OCI-LY3 (cell line): ENCODE results near the gene HKDC1.

Source experiments
- H2AFZ ChIP-seq: fragments of 200-600, 300-600 bp; shearing (Covaris generic); 2 replicates; pipeline ENCODE4 v1.6.0; 2014; ENCODE audit warnings: antibody characterized with exemption, low read depth, low read length
- H3K27ac ChIP-seq: fragments of 200-600, 300-600 bp; sonication (generic); 2 replicates; pipeline ENCODE4 v1.5.1; 2014; ENCODE audit warnings: mild to moderate bottlenecking, low read length, moderate library complexity, mixed read lengths
- H3K27me3 ChIP-seq: fragments of 200-600, 300-600 bp; sonication (generic); 2 replicates; pipeline ENCODE4 v1.6.1; 2014; ENCODE audit warnings: low read depth, low read length, mixed read lengths
- H3K36me3 ChIP-seq: fragments of 200-600, 300-600 bp; sonication (generic); replicated peaks from 2 replicates; pipeline ENCODE3; 2014; ENCODE audit warnings: low read depth, low read length, mixed read lengths
- H3K4me1 ChIP-seq: fragments of 300-600, 200-600 bp; sonication (generic); 2 replicates; pipeline ENCODE4 v1.6.1; 2014; ENCODE audit warnings: low read length, mixed read lengths
- H3K4me2 ChIP-seq: fragments of 200-600, 300-600 bp; sonication (generic); 2 replicates; pipeline ENCODE4 v1.6.1; 2014; ENCODE audit warnings: low read length, mixed read lengths
- H3K4me3 ChIP-seq: fragments of 300-600, 200-600 bp; sonication (generic); 2 replicates; pipeline ENCODE4 v1.5.1; 2014; ENCODE audit warnings: antibody characterized with exemption, mild to moderate bottlenecking, low read length, moderate library complexity
- H3K79me2 ChIP-seq: fragments of 300-600, 200-600 bp; shearing (Covaris generic); 2 replicates; pipeline ENCODE4 v1.6.1; 2014; ENCODE audit warnings: mild to moderate bottlenecking, low read length, mixed read lengths
- H3K9ac ChIP-seq: fragments of 300-600, 200-600 bp; shearing (Covaris generic); 2 replicates; pipeline ENCODE4 v1.6.0; 2014; ENCODE audit warnings: mild to moderate bottlenecking, low read length, moderate library complexity
- H3K9me3 ChIP-seq: fragments of 200-600, 300-600 bp; shearing (Covaris generic); 2 replicates; pipeline ENCODE4 v1.6.1; 2014; ENCODE audit warnings: low read length, mixed read lengths; ENCODE audit not compliant: insufficient read depth
- H4K20me1 ChIP-seq: fragments of 200-600, 300-600 bp; sonication (generic); 2 replicates; pipeline ENCODE4 v1.6.1; 2016; ENCODE audit warnings: low read length, mixed read lengths; ENCODE audit not compliant: insufficient read depth
- EZH2phosphoT487 ChIP-seq: fragments of 200-600 bp; shearing (Covaris generic); IDR thresholded peaks from 2 replicates; pipeline ENCODE4 v1.6.1; 2018; ENCODE audit warnings: antibody characterized with exemption, mixed run types, low read depth
- TF ChIP-seq, protein P1 (sequence below): fragments of 200-600, 300-600 bp; sonication (generic); IDR thresholded peaks from 2 replicates; pipeline ENCODE4 v1.5.1; 2014; ENCODE audit warnings: antibody characterized with exemption, low read length, low read depth

HKDC1 gene

DNA sequence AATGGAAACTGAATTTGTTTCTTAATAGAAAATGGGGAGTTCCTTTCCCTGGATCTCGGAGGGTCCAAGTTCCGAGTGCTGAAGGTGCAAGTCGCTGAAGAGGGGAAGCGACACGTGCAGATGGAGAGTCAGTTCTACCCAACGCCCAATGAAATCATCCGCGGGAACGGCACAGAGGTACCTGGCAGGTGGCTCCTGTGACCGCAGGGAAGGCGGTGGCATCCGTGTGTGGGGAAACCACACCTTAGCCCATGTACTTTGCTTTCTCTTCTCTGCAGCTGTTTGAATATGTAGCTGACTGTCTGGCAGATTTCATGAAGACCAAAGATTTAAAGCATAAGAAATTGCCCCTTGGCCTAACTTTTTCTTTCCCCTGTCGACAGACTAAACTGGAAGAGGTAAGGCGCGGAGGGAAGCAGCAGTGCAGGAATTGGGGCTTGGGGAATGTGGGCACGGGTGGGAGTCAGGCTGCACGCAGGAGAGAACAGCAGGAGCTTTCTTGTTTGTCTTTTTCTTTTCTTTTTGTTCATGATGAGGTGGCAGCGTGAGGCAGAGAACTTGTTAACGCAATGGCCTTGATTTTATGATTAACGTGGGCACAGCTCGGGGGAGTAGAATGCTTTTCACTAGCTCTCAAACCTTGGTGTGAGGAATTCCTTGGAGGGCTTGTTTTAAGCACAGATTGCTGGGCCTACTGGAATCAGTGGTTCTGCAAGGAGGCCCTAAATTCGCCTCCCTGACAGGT, 12.8 kb downstream of the HKDC1 start:
- no peak overlapping the region for H2AFZ ChIP-seq
- H3K36me3 ChIP-seq: no peaks in the 10 kb centered on the region
- H3K4me3 ChIP-seq: no peak overlapping the region
- H3K27me3 ChIP-seq: no peaks in the 10 kb centered on the region
- TF ChIP-seq, protein P1, sequence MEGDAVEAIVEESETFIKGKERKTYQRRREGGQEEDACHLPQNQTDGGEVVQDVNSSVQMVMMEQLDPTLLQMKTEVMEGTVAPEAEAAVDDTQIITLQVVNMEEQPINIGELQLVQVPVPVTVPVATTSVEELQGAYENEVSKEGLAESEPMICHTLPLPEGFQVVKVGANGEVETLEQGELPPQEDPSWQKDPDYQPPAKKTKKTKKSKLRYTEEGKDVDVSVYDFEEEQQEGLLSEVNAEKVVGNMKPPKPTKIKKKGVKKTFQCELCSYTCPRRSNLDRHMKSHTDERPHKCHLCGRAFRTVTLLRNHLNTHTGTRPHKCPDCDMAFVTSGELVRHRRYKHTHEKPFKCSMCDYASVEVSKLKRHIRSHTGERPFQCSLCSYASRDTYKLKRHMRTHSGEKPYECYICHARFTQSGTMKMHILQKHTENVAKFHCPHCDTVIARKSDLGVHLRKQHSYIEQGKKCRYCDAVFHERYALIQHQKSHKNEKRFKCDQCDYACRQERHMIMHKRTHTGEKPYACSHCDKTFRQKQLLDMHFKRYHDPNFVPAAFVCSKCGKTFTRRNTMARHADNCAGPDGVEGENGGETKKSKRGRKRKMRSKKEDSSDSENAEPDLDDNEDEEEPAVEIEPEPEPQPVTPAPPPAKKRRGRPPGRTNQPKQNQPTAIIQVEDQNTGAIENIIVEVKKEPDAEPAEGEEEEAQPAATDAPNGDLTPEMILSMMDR: no peak
- TF ChIP-seq EZH2phosphoT487: no peak
- H3K79me2 ChIP-seq: no peaks in the 10 kb centered on the region
- H4K20me1 ChIP-seq: no peaks in the 10 kb centered on the region
- peaks cover 8% of the 10 kb centered on the region for H3K4me1 ChIP-seq
- H3K9me3 ChIP-seq: no peaks in the 10 kb centered on the region
- no peak overlapping the region for H3K9ac ChIP-seq
- H3K27ac ChIP-seq: no peak overlapping the region
- H3K4me2 ChIP-seq: no peak overlapping the region

GRCh38 chr10:69234447-69234846, 14.3 kb downstream of the HKDC1 start:
- H3K27me3 ChIP-seq: no peaks in the 10 kb centered on the region
- TF ChIP-seq, protein P1: no peak
- no peak for TF ChIP-seq EZH2phosphoT487
- H3K4me1 ChIP-seq: peaks cover 3% of the 10 kb centered on the region
- H3K4me2 ChIP-seq: no peak overlapping the region
- no peaks in the 10 kb centered on the region for H3K9me3 ChIP-seq
- H3K36me3 ChIP-seq: no peaks in the 10 kb centered on the region
- no peaks in the 10 kb centered on the region for H4K20me1 ChIP-seq
- no peak overlapping the region for H2AFZ ChIP-seq
- H3K9ac ChIP-seq: no peak overlapping the region
- no peak overlapping the region for H3K4me3 ChIP-seq
- no peaks in the 10 kb centered on the region for H3K79me2 ChIP-seq
- no peak overlapping the region for H3K27ac ChIP-seq

DNA sequence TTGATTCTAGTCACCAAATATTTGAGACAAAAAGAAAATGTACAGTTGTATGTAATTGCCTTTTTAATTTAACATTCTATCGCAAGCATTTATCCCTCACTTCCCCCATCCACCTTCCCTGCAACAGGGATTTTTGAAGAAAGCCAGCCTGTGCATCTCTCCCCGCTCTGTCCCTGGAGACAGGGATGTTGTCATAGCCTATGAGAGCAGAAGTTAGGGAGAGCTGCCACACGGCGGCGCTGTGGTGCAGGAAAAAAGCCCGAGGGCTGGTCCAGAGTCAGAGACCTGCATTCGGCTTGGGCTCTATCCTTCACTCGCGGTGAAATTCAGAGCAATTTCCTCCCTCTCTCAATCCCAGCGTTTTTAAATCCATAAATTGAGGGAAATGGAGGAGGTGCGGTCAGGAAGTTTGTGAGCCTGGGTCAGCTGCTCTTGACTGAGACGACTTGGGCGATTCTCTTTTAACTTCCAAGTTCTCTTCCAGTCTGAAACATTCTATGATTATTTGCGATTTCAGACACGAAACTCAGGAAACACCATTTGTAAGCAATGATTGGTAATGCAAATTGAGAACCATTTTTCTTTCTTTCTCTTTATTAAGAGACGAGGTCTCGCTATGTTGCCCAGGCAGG, 17.5 kb downstream of the HKDC1 start:
- Histone ChIP-seq H3K4me2 (peak overlapping the region; percentile 66), H3K9ac (no peak overlapping the region), H3K36me3 (no peaks in the 10 kb centered on the region), H2AFZ (0 out of 2 replicates have a peak overlapping the region, but pooled peaks have one; percentile 55), H3K4me1 (no peaks in the 10 kb centered on the region), H3K9me3 (no peaks in the 10 kb centered on the region), H3K27ac (no peak overlapping the region), H4K20me1 (no peaks in the 10 kb centered on the region), H3K4me3 (peak overlapping the region; percentile 47; the same call in 1 of the 2 replicates), H3K27me3 (no peaks in the 10 kb centered on the region), H3K79me2 (no peaks in the 10 kb centered on the region)
- TF ChIP-seq, protein P1: peak; percentile 77
- TF ChIP-seq EZH2phosphoT487: no peak

- Histone ChIP-seq H3K4me2 (no peak overlapping the region), H3K27ac (no peak overlapping the region), H3K36me3 (no peaks in the 10 kb centered on the region)
Observed at GRCh38 chr10:69239136-69239535, 19.0 kb downstream of the HKDC1 start.

More at GRCh38 chr10:69239136-69239535, 19.0 kb downstream of the HKDC1 start:
- no peaks in the 10 kb centered on the region for H3K4me1 ChIP-seq
- TF ChIP-seq, protein P1: no peak
- TF ChIP-seq EZH2phosphoT487: no peak
- no peak overlapping the region for H3K4me3 ChIP-seq
- no peak overlapping the region for H3K9ac ChIP-seq
- no peaks in the 10 kb centered on the region for H3K79me2 ChIP-seq
- no peaks in the 10 kb centered on the region for H3K27me3 ChIP-seq
- H4K20me1 ChIP-seq: no peaks in the 10 kb centered on the region
- no peak overlapping the region for H2AFZ ChIP-seq
- no peaks in the 10 kb centered on the region for H3K9me3 ChIP-seq
